Smooth muscle cell (in vitro differentiated cells): ENCODE results near the gene CCDC51. TPM values are rescaled to one million over a fixed set of nuclear protein-coding genes. Genes with fewer than 3 reads are reported as not detected.

Experiments used
- DNase-seq: peaks from one replicate; lab custom pipeline; 2025; ENCODE audit not compliant: unreplicated experiment; lab: John Stamatoyannopoulos, UW
- H2AFZ ChIP-seq: fragments of 200-600 bp; sonication (generic); 2 replicates; pipeline ENCODE4 v1.6.0; 2016; ENCODE audit warnings: antibody characterized with exemption, low read depth, mild to moderate bottlenecking
- H3F3A ChIP-seq: fragments of 200-600 bp; sonication (generic); 2 replicates; pipeline ENCODE4 v1.6.0; 2017; ENCODE audit warnings: antibody characterized with exemption, low read depth
- H3K27ac ChIP-seq: fragments of 200-600 bp; sonication (generic); 2 replicates; pipeline ENCODE4 v1.5.1; 2016; ENCODE audit warnings: low read depth, mild to moderate bottlenecking
- H3K27me3 ChIP-seq: fragments of 200-600 bp; sonication (generic); 2 replicates; pipeline ENCODE4 v1.6.1; 2016; ENCODE audit warnings: low read depth, mild to moderate bottlenecking
- H3K36me3 ChIP-seq: fragments of 200-600 bp; sonication (generic); 2 replicates; pipeline ENCODE4 v1.5.1; 2016; ENCODE audit warnings: low read depth
- H3K4me1 ChIP-seq: fragments of 200-600 bp; sonication (generic); 2 replicates; pipeline ENCODE4 v1.5.1; 2016; ENCODE audit warnings: low read depth
- H3K4me2 ChIP-seq: fragments of 200-600 bp; sonication (generic); 2 replicates; pipeline ENCODE4 v1.6.0; 2016; ENCODE audit warnings: mild to moderate bottlenecking
- H3K4me3 ChIP-seq: fragments of 200-600 bp; sonication (generic); 2 replicates; pipeline ENCODE4 v1.5.1; 2016; ENCODE audit warnings: mild to moderate bottlenecking
- H3K79me2 ChIP-seq: fragments of 200-600 bp; sonication (generic); 2 replicates; pipeline ENCODE4 v1.6.0; 2016; ENCODE audit warnings: low read depth, mild to moderate bottlenecking
- H3K9ac ChIP-seq: fragments of 200-600 bp; sonication (generic); 2 replicates; pipeline ENCODE4 v1.6.0; 2016; ENCODE audit warnings: low read depth
- H3K9me3 ChIP-seq: fragments of 200-600 bp; sonication (generic); replicated peaks from 2 replicates; pipeline ENCODE4 v1.5.1; 2016; ENCODE audit warnings: low read depth
- H4K20me1 ChIP-seq: fragments of 200-600 bp; sonication (generic); 2 replicates; pipeline ENCODE4 v1.6.0; 2016; ENCODE audit warnings: low read depth
- CTCF ChIP-seq: fragments of 200-600 bp; sonication (generic); IDR thresholded peaks from 2 replicates; pipeline ENCODE4 v1.5.1; 2017; ENCODE audit warnings: borderline replicate concordance, mild to moderate bottlenecking, antibody characterized with exemption; ENCODE audit not compliant: insufficient read depth, poor library complexity, severe bottlenecking
- WGBS: methylation state at CpG from one replicate; pipeline ENCODE4 v1.1.7; 2016; ENCODE audit warnings: low lambda C conversion rate; 5-methylcytosine and 5-hydroxymethylcytosine counted together
- polyA plus RNA-seq: library from polyadenylated mRNA; unstranded; fragments of >200 nt; fragmentation: Nextera tagmentation; extraction: Ambion mirVana; gene quantifications from 2 replicates; pipeline ENCODE4 v1.2.1, GENCODE V29; 2016
- total RNA-seq: library from RNA; depleted of rRNA; stranded (reverse); fragments of >200 nt; gene quantifications from 2 replicates; pipeline ENCODE4 v1.2.3, GENCODE V29; 2014

CCDC51 gene
- total and polyA plus RNA-seq, 2 experiments from 2014 or later, result 9.0 to 18.3 TPM

- Histone ChIP-seq H3K4me3 (no peak overlapping the region), H3K9ac (no peak overlapping the region), H3K9me3 (no peaks in the 10 kb centered on the region), H3K4me1 (peaks cover 31% of the 10 kb centered on the region), H3K79me2 (peaks cover 37% of the 10 kb centered on the region), H4K20me1 (no peaks in the 10 kb centered on the region), H3K4me2 (no peak overlapping the region), H3F3A (peaks cover 17% of the 10 kb centered on the region), H3K27ac (no peak overlapping the region), H2AFZ (no peak overlapping the region), H3K27me3 (no peaks in the 10 kb centered on the region), H3K36me3 (no peaks in the 10 kb centered on the region)
- 94% methylated on average over 28 of the region's 29 CpGs for WGBS
- no peak for TF ChIP-seq CTCF
- no peak for DNase-seq
These were observed 29.4 kb upstream of the CCDC51 start for GRCh38 chr3:48469046-48469915.

GRCh38 chr3:48468329-48468731 lies 28.4 kb upstream of the CCDC51 start:
- Histone ChIP-seq H3K9me3 (no peaks in the 10 kb centered on the region), H3K4me3 (no peak overlapping the region), H3K27me3 (no peaks in the 10 kb centered on the region), H3K36me3 (no peaks in the 10 kb centered on the region), H2AFZ (no peak overlapping the region), H4K20me1 (no peaks in the 10 kb centered on the region), H3K4me1 (peaks cover 23% of the 10 kb centered on the region), H3F3A (peaks cover 12% of the 10 kb centered on the region), H3K9ac (no peak overlapping the region), H3K79me2 (peaks cover 37% of the 10 kb centered on the region), H3K4me2 (no peak overlapping the region), H3K27ac (peak overlapping the region; percentile 98)
- DNase-seq, result no peak
- WGBS, result 96% methylated on average over 8 of the region's 8 CpGs
- no peak for TF ChIP-seq CTCF

GRCh38 chr3:48467473-48468267 lies 27.8 kb upstream of the CCDC51 start:
- Histone ChIP-seq H3K9ac (no peak overlapping the region), H3K4me2 (no peak overlapping the region), H3F3A (peaks cover 10% of the 10 kb centered on the region), H3K27me3 (no peaks in the 10 kb centered on the region), H3K36me3 (no peaks in the 10 kb centered on the region), H3K27ac (peak overlapping the region; percentile 98), H3K79me2 (peaks cover 36% of the 10 kb centered on the region), H3K4me1 (peaks cover 20% of the 10 kb centered on the region), H4K20me1 (no peaks in the 10 kb centered on the region), H3K4me3 (no peak overlapping the region), H3K9me3 (no peaks in the 10 kb centered on the region), H2AFZ (no peak overlapping the region)
- 95% methylated on average over 7 of the region's 7 CpGs for WGBS
- no peak for DNase-seq
- no peak for TF ChIP-seq CTCF
